Cortex of kidney (tissue), 1 donor: ENCODE data around the gene FBN1.

Experiments
- DNase-seq: peaks from one replicate; lab custom pipeline; 2025; lab: John Stamatoyannopoulos, UW

Gene FBN1

GRCh38 chr15:48469271-48469670 is 176.2 kb downstream of the FBN1 start:
- no peak for DNase-seq

- no peak for DNase-seq
Observed at GRCh38 chr15:48467801-48468200, 177.7 kb downstream of the FBN1 start.

DNA sequence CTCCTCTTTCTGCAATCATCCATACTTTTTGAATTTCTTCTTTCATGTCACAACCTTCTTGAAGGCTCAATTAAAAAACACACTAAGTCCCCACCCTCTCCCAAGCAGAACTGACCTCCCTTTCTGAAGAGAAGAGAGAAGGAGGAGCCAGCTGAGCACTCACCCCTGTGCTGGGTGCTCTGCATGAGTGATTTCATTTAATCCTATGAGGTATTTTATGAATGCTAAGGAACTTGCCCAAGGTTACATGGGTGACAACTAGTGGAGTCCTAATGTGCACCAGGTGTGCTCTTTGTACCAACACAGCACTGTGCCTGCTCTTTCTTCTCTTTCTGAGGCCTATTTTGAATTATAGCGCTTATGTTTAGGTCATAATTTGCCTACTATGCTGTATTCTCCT is 178.7 kb downstream of the FBN1 start:
- no peak for DNase-seq

GRCh38 chr15:48466079-48466478 is 179.4 kb downstream of the FBN1 start:
- no peak for DNase-seq

DNA sequence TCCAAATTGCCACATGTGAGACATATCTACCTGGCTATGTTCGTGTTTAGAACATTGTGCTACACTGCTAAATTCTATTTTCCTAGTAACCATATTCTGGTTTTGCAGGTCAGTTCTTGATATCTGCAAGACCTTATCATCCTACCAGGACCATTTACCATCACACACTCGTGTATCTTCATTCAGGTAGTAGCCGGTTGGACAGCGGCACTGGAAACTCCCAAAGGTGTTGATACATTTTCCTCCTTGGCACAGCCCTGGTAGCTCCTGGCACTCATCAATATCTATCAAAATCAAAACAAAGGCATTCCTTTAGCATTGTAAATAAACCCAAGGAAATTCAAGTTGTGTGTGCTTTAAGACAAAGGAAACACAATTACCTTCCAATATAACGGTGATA is 180.1 kb downstream of the FBN1 start:
- no peak for DNase-seq

- DNase-seq, result no peak
Observed at GRCh38 chr15:48463366-48463880, 182.1 kb downstream of the FBN1 start.

DNA sequence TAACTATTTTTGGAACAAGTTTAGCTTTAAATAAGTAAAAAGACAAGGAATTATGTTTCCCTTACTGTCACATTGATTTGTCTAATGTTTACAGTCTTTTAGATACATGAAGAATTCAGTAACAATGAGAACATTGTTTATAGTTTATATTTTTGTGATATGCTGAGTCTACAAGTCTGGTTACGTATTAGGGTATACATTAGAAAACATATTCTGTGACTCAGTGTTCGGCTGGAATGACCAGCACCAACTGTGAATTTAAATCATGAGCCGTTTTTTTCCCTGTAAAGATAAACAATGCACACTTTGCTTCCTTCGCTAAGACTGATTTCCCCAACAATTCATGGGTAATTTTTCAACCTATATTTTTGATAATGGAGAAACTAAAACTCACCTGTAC is 182.8 kb downstream of the FBN1 start:
- DNase-seq, result no peak

- DNase-seq, result no peak
Observed at GRCh38 chr15:48459571-48460442, 185.7 kb downstream of the FBN1 start.

GRCh38 chr15:48458876-48459275 is 186.6 kb downstream of the FBN1 start:
- no peak for DNase-seq

DNA sequence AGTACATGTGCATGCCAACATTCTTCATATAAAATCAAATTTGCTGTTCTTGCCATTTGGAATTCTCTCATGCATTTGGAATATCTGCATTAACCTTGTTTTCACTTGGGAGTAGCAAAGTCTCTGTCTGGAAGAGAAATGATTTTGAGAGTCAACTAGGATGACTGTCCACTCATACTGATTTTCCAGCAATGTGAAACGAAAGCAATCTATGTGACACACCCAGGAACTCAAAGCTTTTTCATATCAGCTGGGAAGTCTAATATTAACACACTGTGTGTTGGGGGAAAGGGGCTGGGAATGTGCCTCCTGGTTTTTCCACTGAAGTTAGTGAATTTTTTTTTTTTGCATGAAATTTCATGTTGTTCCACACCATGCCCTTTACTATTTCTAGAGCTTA is 189.4 kb downstream of the FBN1 start:
- no peak for DNase-seq

- no peak for DNase-seq
Observed at GRCh38 chr15:48451736-48452135, 193.8 kb downstream of the FBN1 start.

GRCh38 chr15:48451241-48451640 is 194.3 kb downstream of the FBN1 start:
- no peak for DNase-seq

DNA sequence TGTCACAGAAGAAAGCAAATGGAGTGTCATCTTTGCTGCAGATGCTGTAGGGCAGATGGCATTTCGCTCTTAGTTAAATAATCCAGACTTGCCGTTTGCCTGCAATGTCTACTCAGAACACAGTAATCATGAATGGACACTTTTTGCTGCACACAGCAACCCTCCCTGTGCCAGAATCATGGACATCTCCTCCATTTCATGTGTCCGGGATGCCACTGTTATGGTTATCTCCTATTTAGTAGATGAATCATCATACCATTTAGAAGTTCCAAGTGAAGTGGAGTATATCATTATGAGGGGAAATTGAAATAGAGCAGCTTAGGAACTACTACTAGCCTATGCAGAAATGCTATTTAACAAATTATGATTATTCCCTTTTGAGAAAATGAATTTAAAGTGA is 195.8 kb downstream of the FBN1 start:
- no peak for DNase-seq

DNA sequence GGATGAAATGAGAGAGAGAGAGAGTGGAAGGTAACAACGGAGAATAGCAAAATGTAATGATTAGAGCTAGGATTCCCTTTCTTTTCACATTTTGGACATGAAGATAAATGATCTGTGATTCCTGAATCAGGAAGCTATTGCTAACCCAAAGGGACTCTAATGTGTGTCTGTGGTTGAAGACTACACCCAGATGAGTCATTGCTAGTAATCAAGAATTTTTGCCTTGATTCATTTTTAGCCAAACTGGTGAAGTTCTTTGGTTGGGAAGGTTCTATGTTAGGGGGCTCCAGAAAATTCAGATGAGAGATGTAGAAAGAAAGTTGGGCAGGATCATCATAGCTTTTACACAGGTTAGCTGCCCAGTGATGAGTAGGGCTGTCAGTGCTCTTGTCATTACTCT is 197.9 kb downstream of the FBN1 start:
- no peak for DNase-seq

DNA sequence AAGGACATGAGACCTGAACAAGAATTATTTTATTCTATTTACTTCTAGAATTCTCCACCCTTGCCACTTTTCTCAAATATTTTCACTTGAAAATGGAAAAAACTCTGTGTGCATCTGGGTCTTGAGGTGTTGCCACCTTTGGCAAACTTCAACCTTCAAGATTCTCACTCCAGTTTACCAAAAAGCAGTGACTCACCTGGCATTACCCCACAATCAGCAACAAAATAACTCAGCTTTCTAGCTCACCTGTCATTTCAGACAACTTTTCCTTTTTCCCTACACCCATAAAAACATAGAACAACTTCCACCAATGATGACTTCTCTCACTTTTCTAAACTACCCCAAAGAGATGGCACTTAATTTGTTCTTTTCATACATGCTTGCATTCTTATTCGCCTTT is 198.5 kb downstream of the FBN1 start:
- no peak for DNase-seq

- DNase-seq, result no peak
Observed at GRCh38 chr15:48442011-48442410, 203.5 kb downstream of the FBN1 start.

GRCh38 chr15:48440084-48440483 is 205.4 kb downstream of the FBN1 start:
- DNase-seq, result no peak

DNA sequence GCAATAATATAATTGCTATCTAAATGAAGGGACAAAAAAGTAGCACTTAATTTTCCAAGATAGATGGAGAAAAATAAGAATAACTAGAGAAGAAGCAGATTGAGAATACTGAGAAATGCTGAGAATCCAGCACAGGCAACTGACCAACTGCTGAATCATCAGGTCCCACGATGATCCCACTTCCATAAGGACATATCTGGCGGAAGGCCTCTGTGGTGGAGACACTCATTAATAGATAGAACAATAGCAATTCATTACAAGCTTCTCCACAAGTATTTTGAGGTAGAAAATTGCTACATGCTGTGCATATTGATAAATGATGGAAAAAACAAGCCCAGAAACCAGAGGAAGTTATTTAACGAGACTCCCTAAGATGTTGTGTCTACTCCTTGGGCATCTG is 208.3 kb downstream of the FBN1 start:
- no peak for DNase-seq

DNA sequence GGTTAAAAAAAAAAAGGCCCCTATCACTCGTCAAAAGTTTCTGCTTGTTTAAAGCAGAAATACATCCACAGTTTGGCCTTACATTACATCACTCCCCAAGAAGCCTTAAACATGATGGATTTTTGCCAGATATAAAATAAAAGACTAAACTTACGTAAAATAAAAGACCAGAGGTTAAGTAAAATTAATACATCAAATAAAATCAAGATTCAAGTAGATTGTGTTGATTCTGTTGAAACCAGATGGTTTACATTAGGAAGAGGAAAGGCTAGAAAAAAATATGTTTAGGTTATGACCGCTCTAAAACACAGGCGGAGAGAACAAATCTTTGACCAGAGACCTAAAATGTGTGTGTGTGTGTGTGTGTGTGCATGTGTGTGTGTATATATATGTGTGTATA is 210.2 kb downstream of the FBN1 start:
- DNase-seq, result no peak

GRCh38 chr15:48433226-48433886 is 212.2 kb downstream of the FBN1 start:
- DNase-seq, result no peak

GRCh38 chr15:48432688-48433087 is 212.8 kb downstream of the FBN1 start:
- no peak for DNase-seq

GRCh38 chr15:48427960-48428547 is 217.5 kb downstream of the FBN1 start:
- no peak for DNase-seq

- DNase-seq, result no peak
Observed at GRCh38 chr15:48427479-48427878, 218.0 kb downstream of the FBN1 start.
